ENCODE data around the gene SLC17A7. TPM values are rescaled to one million over a fixed set of nuclear protein-coding genes. Genes with fewer than 3 reads are reported as not detected.

The SLC17A7 gene
- total RNA-seq, 1 donor from 2014 or later = 0.17 TPM

GRCh38 chr19:49443366-49444099 lies 2.2 kb upstream of the SLC17A7 start:
- DNase-seq = peak; percentile 96

GRCh38 chr19:49442771-49443365 lies 1.5 kb upstream of the SLC17A7 start:
- DNase-seq = peak; percentile 85

GRCh38 chr19:49442354-49442753 lies 1.0 kb upstream of the SLC17A7 start:
- DNase-seq = no peak

- no peak for DNase-seq
Observed at GRCh38 chr19:49441960-49442350, 628 bp upstream of the SLC17A7 start.

GRCh38 chr19:49440439-49441209 lies 703 bp downstream of the SLC17A7 start:
- no peak for DNase-seq

- no peak for DNase-seq
Observed at GRCh38 chr19:49439836-49440235, 1.5 kb downstream of the SLC17A7 start.

- no peak for DNase-seq
Observed at GRCh38 chr19:49438261-49438660, 3.1 kb downstream of the SLC17A7 start.

- DNase-seq = no peak
Observed at GRCh38 chr19:49437231-49437630, 4.1 kb downstream of the SLC17A7 start.

- DNase-seq = peak; percentile 42
Observed at GRCh38 chr19:49436381-49437017, 4.8 kb downstream of the SLC17A7 start.

- no peak for DNase-seq
Observed at GRCh38 chr19:49435670-49436069, 5.7 kb downstream of the SLC17A7 start.

GRCh38 chr19:49434907-49435583 lies 6.3 kb downstream of the SLC17A7 start:
- DNase-seq = peak; percentile 18

GRCh38 chr19:49433240-49433901 lies 8.0 kb downstream of the SLC17A7 start:
- DNase-seq = no peak

- DNase-seq = no peak
Observed at GRCh38 chr19:49432141-49433073, 8.9 kb downstream of the SLC17A7 start.

- DNase-seq = no peak
Observed at GRCh38 chr19:49431330-49431749, 10.0 kb downstream of the SLC17A7 start.

GRCh38 chr19:49430678-49431329 lies 10.5 kb downstream of the SLC17A7 start:
- DNase-seq = peak; percentile 28

GRCh38 chr19:49430172-49430677 lies 11.1 kb downstream of the SLC17A7 start:
- DNase-seq = no peak

GRCh38 chr19:49428547-49429451 lies 12.5 kb downstream of the SLC17A7 start:
- no peak for DNase-seq

- DNase-seq = no peak
Observed at GRCh38 chr19:49427855-49428546, 13.3 kb downstream of the SLC17A7 start.
